ENCODE data around the gene TMEM200A.

DNA sequence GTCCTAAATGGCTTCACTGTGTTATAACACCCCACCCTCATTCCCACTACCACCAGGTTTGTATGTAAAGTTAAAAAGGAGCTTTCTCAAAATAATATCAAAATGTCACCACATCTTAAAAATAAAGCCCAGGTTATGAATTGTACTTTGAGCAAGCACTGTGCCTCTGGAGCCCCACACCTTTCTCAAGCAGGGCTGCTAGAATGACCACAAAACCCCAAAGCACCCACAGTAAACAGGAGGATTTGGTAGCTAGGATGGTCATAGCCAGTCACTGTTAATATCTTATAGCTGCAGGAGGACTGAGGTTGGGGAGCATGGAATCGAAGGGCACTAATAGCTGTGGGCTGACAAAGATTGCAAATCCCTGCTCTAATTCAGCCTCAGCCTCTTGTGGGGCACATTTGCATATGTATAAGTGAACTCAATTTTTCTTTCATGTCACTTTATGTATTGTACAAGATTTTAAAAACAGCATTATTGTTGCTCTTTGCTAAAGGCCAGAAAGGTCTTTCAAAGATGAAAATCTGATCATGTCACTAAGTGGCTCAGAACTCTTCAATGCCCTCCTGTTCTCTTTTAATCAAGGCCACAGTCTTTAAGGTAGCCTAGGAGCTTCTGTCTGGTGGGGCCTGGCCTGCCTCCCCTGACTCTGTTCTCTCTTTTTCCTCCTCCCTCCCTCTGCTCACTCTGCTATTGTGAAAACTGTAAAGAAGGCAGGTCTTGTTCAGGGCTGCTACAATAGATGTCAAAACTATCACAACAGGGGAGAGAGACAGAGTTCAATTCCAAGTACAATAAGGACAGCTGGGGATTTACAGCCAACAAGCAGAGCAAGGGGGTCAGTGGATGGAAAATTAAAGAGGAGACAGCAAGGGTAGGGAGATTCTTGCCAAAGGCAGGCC, 101.6 kb downstream of the TMEM200A start:
- TF ChIP-seq, protein P1, sequence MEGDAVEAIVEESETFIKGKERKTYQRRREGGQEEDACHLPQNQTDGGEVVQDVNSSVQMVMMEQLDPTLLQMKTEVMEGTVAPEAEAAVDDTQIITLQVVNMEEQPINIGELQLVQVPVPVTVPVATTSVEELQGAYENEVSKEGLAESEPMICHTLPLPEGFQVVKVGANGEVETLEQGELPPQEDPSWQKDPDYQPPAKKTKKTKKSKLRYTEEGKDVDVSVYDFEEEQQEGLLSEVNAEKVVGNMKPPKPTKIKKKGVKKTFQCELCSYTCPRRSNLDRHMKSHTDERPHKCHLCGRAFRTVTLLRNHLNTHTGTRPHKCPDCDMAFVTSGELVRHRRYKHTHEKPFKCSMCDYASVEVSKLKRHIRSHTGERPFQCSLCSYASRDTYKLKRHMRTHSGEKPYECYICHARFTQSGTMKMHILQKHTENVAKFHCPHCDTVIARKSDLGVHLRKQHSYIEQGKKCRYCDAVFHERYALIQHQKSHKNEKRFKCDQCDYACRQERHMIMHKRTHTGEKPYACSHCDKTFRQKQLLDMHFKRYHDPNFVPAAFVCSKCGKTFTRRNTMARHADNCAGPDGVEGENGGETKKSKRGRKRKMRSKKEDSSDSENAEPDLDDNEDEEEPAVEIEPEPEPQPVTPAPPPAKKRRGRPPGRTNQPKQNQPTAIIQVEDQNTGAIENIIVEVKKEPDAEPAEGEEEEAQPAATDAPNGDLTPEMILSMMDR (IDR thresholded peaks at IDR 0.05 in 4 of 5, conservative IDR thresholded peaks at IDR 0.05 in 1 of 5), result no peak
- TF ChIP-seq POLR2A (IDR thresholded peaks at IDR 0.05), result no peak
